ENCODE measurements around the gene MAGIX. TPM values are rescaled to one million over a fixed set of nuclear protein-coding genes. Genes with fewer than 3 reads are reported as not detected.
A peak's percentile ranks its signal among the peaks of the same experiment; 100 is the strongest.

Gene MAGIX
- total and polyA plus RNA-seq, 2 experiments from 2014 or later = 0.66 to 0.83 TPM

- no peaks in the 10 kb centered on the region for H3F3A ChIP-seq (replicated peaks; ENCODE audit: low read depth)
- peak overlapping the region; percentile 96 for H3K27ac Mint-ChIP-seq
- H3K27ac ChIP-seq (ENCODE audit: low read depth) = peak overlapping the region; percentile 57; the same call in 1 of the 2 replicates
- peaks cover 10% of the 10 kb centered on the region for H3K27me3 Mint-ChIP-seq (ENCODE audit: insufficient read depth, low read depth, poor library complexity)
- no peaks in the 10 kb centered on the region for H3K9me3 Mint-ChIP-seq
- H3K36me3 Mint-ChIP-seq (ENCODE audit: low read depth) = no peaks in the 10 kb centered on the region; the same call in 2 of the 3 replicates
- H3K4me3 Mint-ChIP-seq = peak overlapping the region; percentile 88
- H4K20me1 ChIP-seq (replicated peaks; ENCODE audit: insufficient read depth) = no peaks in the 10 kb centered on the region
- H3K9me2 ChIP-seq (ENCODE audit: insufficient read depth) = no peaks in the 10 kb centered on the region
- H3K4me1 Mint-ChIP-seq = peaks cover 23% of the 10 kb centered on the region
- ATAC-seq (peak; percentile 86), DNase-seq (ENCODE audit: low spot score) (peak; percentile 96)
- no peaks in the 10 kb centered on the region for H3K27me3 ChIP-seq (ENCODE audit: insufficient read depth)
- H3K4me3 ChIP-seq = peak overlapping the region; percentile 56
- H2AFZ ChIP-seq = no peak overlapping the region
- no peaks in the 10 kb centered on the region for H3K79me2 ChIP-seq (replicated peaks; ENCODE audit: insufficient read depth)
- H3K4me1 ChIP-seq (ENCODE audit: insufficient read depth) = no peaks in the 10 kb centered on the region; the same call in 1 of the 2 replicates
- peak overlapping the region; percentile 72; the same call in 1 of the 2 replicates for H3K4me2 ChIP-seq
- no peaks in the 10 kb centered on the region for H3K36me3 ChIP-seq (ENCODE audit: insufficient read depth)
- TF ChIP-seq ZNF114 (CRISPR knock-in tag; IDR thresholded peaks at IDR 0.05) (no peak), CREB1 (CRISPR knock-in tag; IDR thresholded peaks at IDR 0.05; ENCODE audit: low read depth) (peak; percentile 84), POLR2AphosphoS5 (IDR thresholded peaks at IDR 0.05; ENCODE audit: low read depth) (peak; percentile 87)
Measured at GRCh38 chrX:49190821-49191573, 28.4 kb downstream of the MAGIX start.

- H3K27ac ChIP-seq (ENCODE audit: low read depth) = peak overlapping the region; percentile 57; the same call in 1 of the 2 replicates
- Mint-ChIP-seq H3K9me3 (no peaks in the 10 kb centered on the region), H3K36me3 (ENCODE audit: low read depth) (no peaks in the 10 kb centered on the region; the same call in 2 of the 3 replicates), H3K27me3 (ENCODE audit: insufficient read depth, low read depth, poor library complexity) (peaks cover 10% of the 10 kb centered on the region), H3K4me3 (peak overlapping the region; percentile 88), H3K4me1 (peaks cover 23% of the 10 kb centered on the region), H3K27ac (no peak overlapping the region)
- peak overlapping the region; percentile 56 for H3K4me3 ChIP-seq
- no peaks in the 10 kb centered on the region for H3K9me2 ChIP-seq (ENCODE audit: insufficient read depth)
- H4K20me1 ChIP-seq (replicated peaks; ENCODE audit: insufficient read depth) = no peaks in the 10 kb centered on the region
- no peaks in the 10 kb centered on the region for H3K79me2 ChIP-seq (replicated peaks; ENCODE audit: insufficient read depth)
- H2AFZ ChIP-seq = no peak overlapping the region
- H3F3A ChIP-seq (replicated peaks; ENCODE audit: low read depth) = no peaks in the 10 kb centered on the region
- DNase-seq (ENCODE audit: low spot score) = peak; percentile 42
- H3K4me2 ChIP-seq = peak overlapping the region; percentile 72
- ATAC-seq = peak; percentile 24
- no peaks in the 10 kb centered on the region for H3K27me3 ChIP-seq (ENCODE audit: insufficient read depth)
- no peaks in the 10 kb centered on the region for H3K36me3 ChIP-seq (ENCODE audit: insufficient read depth)
- no peaks in the 10 kb centered on the region; the same call in 1 of the 2 replicates for H3K4me1 ChIP-seq (ENCODE audit: insufficient read depth)
- TF ChIP-seq NANOG (IDR thresholded peaks at IDR 0.05; ENCODE audit: borderline replicate concordance) = no peak
- TF ChIP-seq REST (IDR thresholded peaks at IDR 0.05; ENCODE audit: unreplicated experiment) = no peak
- TF ChIP-seq ZNF114 (CRISPR knock-in tag; IDR thresholded peaks at IDR 0.05) = no peak
- no peak for TF ChIP-seq EZH2 (IDR thresholded peaks at IDR 0.05; ENCODE audit: low read depth, unreplicated experiment)
- TF ChIP-seq CREB1 (CRISPR knock-in tag; IDR thresholded peaks at IDR 0.05; ENCODE audit: low read depth) = no peak
- TF ChIP-seq CTCF (conservative IDR thresholded peaks at IDR 0.05; ENCODE audit: low read depth in 2 of 2) = no peak
- TF ChIP-seq JUNB (IDR thresholded peaks at IDR 0.05; ENCODE audit: unreplicated experiment) = no peak
- TF ChIP-seq POLR2AphosphoS5 (IDR thresholded peaks at IDR 0.05; ENCODE audit: low read depth) = no peak
- TF ChIP-seq EZH2phosphoT487 (IDR thresholded peaks at IDR 0.05; ENCODE audit: unreplicated experiment) = no peak
- no peak for TF ChIP-seq ZNF331 (CRISPR knock-in tag; IDR thresholded peaks at IDR 0.05; ENCODE audit: low read depth)
- no peak for TF ChIP-seq ETS1 (IDR thresholded peaks at IDR 0.05)
- TF ChIP-seq STAT1 (IDR thresholded peaks at IDR 0.05; ENCODE audit: unreplicated experiment) = no peak
Measured at GRCh38 chrX:49191574-49192011, 29.0 kb downstream of the MAGIX start.
